ENCODE data around the gene MCTS1.
"Not testable (repeated sequence)": the region's sequence is repeated elsewhere in the genome, so short reads cannot be mapped to it uniquely, and the experiment has no call there.

MCTS1 gene

DNA sequence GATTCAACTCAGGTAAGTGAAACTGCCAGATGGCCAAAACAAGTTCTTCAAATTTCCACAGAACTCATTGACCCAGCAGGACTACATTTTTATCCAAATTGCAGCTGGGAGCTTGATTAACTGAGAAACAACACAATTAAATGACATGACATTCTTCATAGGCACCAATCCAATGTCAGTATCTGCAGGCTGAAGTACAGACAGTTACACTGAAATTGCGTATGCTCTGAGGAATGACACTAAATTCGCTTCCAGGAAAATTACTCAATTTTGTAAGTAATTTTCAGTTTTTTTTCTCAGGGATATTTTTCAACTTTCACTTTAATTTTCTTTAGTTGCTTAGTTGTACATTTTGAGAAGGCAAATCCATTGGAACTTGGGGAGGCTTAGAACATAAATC is 21.5 kb downstream of the MCTS1 start:
- no peak for DNase-seq (ENCODE audit: low read depth, low spot score)
- H3K27ac ChIP-seq = no peak overlapping the region

DNA sequence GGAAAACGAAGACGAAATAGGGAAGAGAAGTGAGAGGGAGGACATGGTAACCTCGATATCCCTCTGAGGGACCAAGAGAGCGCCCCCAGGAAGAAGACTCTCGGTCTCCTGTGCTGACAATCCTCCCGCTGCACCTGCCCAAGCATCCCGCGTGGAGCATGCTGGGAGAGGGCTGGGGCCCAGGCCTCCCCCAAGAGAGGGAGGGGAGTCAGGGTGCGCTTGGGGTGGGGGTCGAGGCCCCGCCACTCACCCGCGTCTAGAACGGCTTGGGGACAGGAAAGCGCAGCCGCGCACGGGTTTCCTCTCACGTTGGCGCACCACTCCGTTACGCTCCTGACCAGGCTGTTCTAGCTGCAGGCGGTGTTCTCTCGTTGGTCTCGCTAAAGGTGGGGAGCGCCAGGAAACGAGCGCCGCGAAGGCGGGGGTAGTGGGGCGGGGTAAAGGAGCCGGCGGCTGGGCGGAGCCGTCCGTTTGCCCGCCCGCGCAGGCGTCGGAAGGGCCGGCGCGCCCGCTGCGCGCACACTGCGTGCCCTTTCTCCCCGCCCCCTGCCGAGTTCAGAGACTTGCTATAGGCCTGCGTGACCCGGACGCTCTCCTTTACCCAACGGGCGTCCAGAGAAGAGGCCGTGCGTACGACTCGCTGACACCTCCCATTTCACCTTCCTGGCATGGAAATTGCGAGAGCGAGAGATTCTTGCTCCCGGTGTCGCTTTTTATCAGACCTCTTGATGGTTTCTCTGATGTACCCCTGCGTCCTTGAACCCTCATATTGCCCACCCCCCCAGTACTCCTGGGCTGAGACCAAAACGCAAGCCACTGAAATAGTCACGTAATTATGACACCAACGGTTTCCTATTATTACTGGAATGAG is 26.0 kb downstream of the MCTS1 start, which contains the start of gene C1GALT1C1:
Gene C1GALT1C1, minus strand, starts transcription at position 388 of the 871 bp plus-strand sequence. CDS start 2,888 bp downstream, outside the sequence.
- H3K27ac ChIP-seq = peak within 1 kb of the TSS; percentile 72
- DNase-seq (ENCODE audit: low read depth, low spot score) = peak; percentile 51

DNA sequence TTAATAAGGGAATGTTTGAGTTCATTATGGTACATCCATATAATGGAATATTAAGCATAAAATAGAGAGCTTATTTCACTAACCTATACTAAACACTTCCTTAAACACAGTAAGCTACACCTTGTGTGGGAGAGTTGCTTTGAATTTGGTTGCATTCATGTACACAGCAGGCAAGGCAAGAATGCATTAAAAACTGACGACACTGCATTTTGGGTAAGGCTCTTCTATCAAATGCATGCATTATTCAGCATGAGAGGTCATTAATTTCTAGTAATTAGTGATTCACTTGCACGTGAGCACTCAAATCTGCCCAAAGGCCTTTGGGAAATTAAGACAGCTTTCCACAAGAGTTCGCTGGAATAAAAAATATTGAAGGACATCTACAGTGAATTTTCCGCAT is 34.7 kb downstream of the MCTS1 start:
- DNase-seq (ENCODE audit: low read depth, low spot score) = no peak
- H3K27ac ChIP-seq = no peak overlapping the region

DNA sequence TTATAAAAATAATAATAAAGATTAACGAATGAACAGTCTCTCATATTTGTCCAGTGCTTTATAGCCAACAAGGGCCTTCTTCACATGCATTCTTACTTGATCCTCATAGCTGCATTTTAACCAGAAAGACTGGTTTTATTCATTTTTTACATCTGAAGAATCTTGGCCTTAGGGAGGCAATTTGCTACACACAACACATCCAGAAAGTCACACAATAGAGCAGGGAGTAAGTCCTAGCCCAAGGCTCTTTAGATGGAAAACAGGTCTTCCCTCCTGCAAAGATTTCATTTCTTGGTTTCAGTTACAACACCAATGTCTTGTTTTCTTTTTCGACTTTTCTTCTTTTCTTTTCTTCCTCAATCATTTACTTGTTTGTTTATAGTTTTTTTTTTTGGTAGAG is 39.0 kb downstream of the MCTS1 start:
- DNase-seq (ENCODE audit: low read depth, low spot score) = no peak
- no peak overlapping the region for H3K27ac ChIP-seq

DNA sequence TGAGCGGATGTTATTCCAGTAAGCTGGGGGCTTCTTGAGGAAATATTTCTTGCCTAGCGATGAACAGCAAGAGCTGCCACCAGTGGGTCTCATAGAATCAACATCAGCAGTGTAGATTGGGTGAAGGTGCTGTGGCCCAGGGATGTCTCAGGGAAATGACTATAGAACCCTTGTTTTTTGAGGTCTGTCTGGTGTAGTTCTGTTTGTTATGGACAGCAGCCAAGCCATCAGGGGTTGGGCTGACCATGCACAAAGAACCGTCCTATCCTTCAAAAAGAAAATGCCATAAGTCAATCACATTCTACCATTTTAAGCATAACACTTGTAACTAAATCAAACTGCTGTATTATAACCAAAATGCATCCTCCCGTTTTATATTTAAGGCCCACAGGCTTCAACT is 43.2 kb downstream of the MCTS1 start:
- H3K27ac ChIP-seq = no peak overlapping the region
- DNase-seq (ENCODE audit: low read depth, low spot score) = no peak

DNA sequence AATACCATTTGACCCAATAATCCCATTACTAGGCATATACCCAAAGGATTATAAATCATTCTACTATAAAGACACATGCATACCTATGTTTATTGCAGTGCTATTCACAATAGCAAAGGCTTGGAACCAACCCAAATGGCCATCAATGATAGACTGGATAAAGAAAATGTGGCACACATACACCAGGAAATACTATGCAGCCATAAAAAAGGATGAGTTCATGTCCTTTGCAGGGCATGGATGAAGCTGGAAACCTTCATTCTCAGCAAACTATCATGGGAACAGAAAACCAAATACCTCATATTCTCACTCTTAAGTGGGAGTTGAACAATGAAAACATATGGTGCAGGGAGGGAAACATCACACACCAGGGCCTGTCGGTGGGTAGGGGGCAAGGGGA is 48.4 kb downstream of the MCTS1 start:
- not testable (repeated sequence) for DNase-seq (ENCODE audit: low read depth, low spot score); H3K27ac ChIP-seq

DNA sequence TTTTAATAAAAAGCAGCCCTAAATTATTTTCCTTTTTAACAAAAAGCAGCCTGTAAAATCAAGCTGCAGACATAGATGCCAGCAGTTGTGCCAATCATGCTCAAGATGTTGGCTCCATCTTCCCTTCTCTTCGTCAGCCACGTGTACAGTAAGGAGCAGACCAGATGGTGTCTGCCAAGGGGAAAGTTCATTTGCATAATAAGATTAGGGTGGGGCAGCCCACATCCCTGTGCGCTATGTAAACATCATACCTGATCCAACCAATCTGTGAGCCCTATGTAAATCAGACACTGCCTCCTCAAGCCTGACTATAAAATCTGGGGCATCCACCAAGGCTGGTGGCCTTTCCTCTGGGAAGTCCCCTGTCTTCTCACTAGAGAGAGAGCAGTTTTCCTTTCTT is 49.1 kb downstream of the MCTS1 start:
- no peak for DNase-seq (ENCODE audit: low read depth, low spot score)
- H3K27ac ChIP-seq = no peak overlapping the region

DNA sequence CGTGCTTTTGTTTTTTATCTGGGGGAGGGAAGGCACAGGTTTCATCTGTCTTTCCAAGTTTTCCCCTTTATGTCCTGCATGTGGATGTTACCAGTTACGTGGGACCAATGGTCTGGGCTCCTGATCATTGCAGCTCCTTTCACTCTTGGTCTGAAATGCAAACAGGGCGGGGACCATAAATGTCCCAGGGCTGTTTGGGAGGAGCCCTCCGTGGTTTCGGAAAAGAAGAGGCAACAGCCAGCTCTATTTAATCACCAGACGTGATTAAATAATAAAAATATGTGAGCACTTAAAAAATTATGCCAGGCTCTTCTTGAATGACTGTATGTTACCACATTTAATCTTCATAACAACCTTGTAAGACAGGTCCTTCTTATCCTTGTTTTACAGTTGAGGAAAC is 56.7 kb downstream of the MCTS1 start:
- DNase-seq (ENCODE audit: low read depth, low spot score) = peak; percentile 34
- peak overlapping the region; percentile 52 for H3K27ac ChIP-seq
